HEK293 (cell line): ENCODE measurements around the gene ZNF829.

Source experiments
- AEBP2 ChIP-seq: fragments of 450-650 bp; formaldehyde crosslinking; IDR thresholded peaks from 2 replicates; pipeline ENCODE4 v1.5.1; 2016; ENCODE audit warnings: missing biosample characterization, missing genetic modification characterization, borderline replicate concordance
- FEZF1 ChIP-seq: fragments of 450-650 bp; formaldehyde crosslinking; IDR thresholded peaks from 2 replicates; pipeline ENCODE4 v1.5.1; 2016; ENCODE audit warnings: missing biosample characterization, missing genetic modification characterization
- GLI2 ChIP-seq: fragments of 450-650 bp; formaldehyde crosslinking; IDR thresholded peaks from 2 replicates; pipeline ENCODE4; 2017; ENCODE audit warnings: missing biosample characterization, missing genetic modification characterization, low read depth, borderline replicate concordance
- HOXD13 ChIP-seq: sonication (generic); formaldehyde crosslinking; IDR thresholded peaks from 2 replicates; pipeline ENCODE4 v1.8.0; 2022; ENCODE audit warnings: missing genetic modification reagents, borderline replicate concordance
- KLF7 ChIP-seq: fragments of 450-650 bp; formaldehyde crosslinking; IDR thresholded peaks from 2 replicates; pipeline ENCODE4 v1.5.1; 2016; ENCODE audit warnings: missing biosample characterization, missing genetic modification characterization, borderline replicate concordance
- OVOL3 ChIP-seq: fragments of 450-650 bp; formaldehyde crosslinking; IDR thresholded peaks from 2 replicates; pipeline ENCODE4 v1.5.1; 2016; ENCODE audit warnings: missing biosample characterization, missing genetic modification characterization
- REPIN1 ChIP-seq: fragments of 450-650 bp; formaldehyde crosslinking; IDR thresholded peaks from 2 replicates; pipeline ENCODE4 v1.5.1; 2017; ENCODE audit warnings: missing biosample characterization, missing genetic modification characterization, low read depth
- SCRT1 ChIP-seq: fragments of 450-650 bp; formaldehyde crosslinking; IDR thresholded peaks from 2 replicates; pipeline ENCODE4 v1.5.1; 2016; ENCODE audit warnings: missing biosample characterization, missing genetic modification characterization, borderline replicate concordance
- ZBTB17 ChIP-seq: fragments of 450-650 bp; formaldehyde crosslinking; IDR thresholded peaks from 2 replicates; pipeline ENCODE4 v1.5.1; 2016; ENCODE audit warnings: missing biosample characterization, missing genetic modification characterization
- ZBTB7A ChIP-seq: fragments of 450-650 bp; formaldehyde crosslinking; IDR thresholded peaks from 2 replicates; pipeline ENCODE4 v1.5.1; 2016; ENCODE audit warnings: low read depth, missing biosample characterization, missing genetic modification characterization
- ZIC2 ChIP-seq: fragments of 450-650 bp; formaldehyde crosslinking; IDR thresholded peaks from 2 replicates; pipeline ENCODE4 v1.5.1; 2016; ENCODE audit warnings: missing biosample characterization, missing genetic modification characterization
- ZNF202 ChIP-seq: fragments of 450-650 bp; formaldehyde crosslinking; IDR thresholded peaks from 2 replicates; pipeline ENCODE4 v1.5.1; 2016; ENCODE audit warnings: missing biosample characterization, missing genetic modification characterization, borderline replicate concordance
- ZNF221 ChIP-seq: fragments of 450-650 bp; formaldehyde crosslinking; IDR thresholded peaks from 2 replicates; pipeline ENCODE4 v1.5.1; 2017; ENCODE audit warnings: missing biosample characterization, missing genetic modification characterization, borderline replicate concordance
- ZNF223 ChIP-seq: fragments of 450-650 bp; formaldehyde crosslinking; IDR thresholded peaks from 2 replicates; pipeline ENCODE4 v1.5.1; 2016; ENCODE audit warnings: missing biosample characterization, missing genetic modification characterization
- ZNF239 ChIP-seq: fragments of 450-650 bp; formaldehyde crosslinking; IDR thresholded peaks from 2 replicates; pipeline ENCODE4 v1.5.1; 2016; ENCODE audit warnings: missing biosample characterization, missing genetic modification characterization
- ZNF274 ChIP-seq, 2 experiments: fragments of 200-500 bp in 1 of 2; fragments of 450-650 bp in 1 of 2; sonication (Bioruptor generic) in 1 of 2; formaldehyde crosslinking in 1 of 2; IDR thresholded peaks; 2 replicates each; pipeline versions ENCODE4 v1.5.1 to v1.6.1; 2014 to 2016; ENCODE audit warnings: borderline replicate concordance in 1 of 2, inconsistent platforms in 1 of 2, low read length in 1 of 2, missing biosample characterization in 1 of 2, missing genetic modification characterization in 1 of 2
- ZNF280C ChIP-seq: fragments of 450-650 bp; formaldehyde crosslinking; IDR thresholded peaks from 2 replicates; pipeline ENCODE4 v1.5.1; 2016; ENCODE audit warnings: missing biosample characterization, missing genetic modification characterization
- ZNF302 ChIP-seq: fragments of 450-650 bp; formaldehyde crosslinking; IDR thresholded peaks from 2 replicates; pipeline ENCODE4 v1.5.1; 2016; ENCODE audit warnings: missing biosample characterization, missing genetic modification characterization, low read depth
- ZNF501 ChIP-seq: fragments of 450-650 bp; formaldehyde crosslinking; IDR thresholded peaks from 2 replicates; pipeline ENCODE4 v1.5.1; 2016; ENCODE audit warnings: missing biosample characterization, missing genetic modification characterization
- ZNF529 ChIP-seq: fragments of 450-650 bp; formaldehyde crosslinking; IDR thresholded peaks from 2 replicates; pipeline ENCODE4 v1.5.1; 2017; ENCODE audit warnings: missing genetic modification characterization, missing biosample characterization; ENCODE audit not compliant: insufficient replicate concordance
- ZNF558 ChIP-seq: fragments of 450-650 bp; formaldehyde crosslinking; IDR thresholded peaks from 2 replicates; pipeline ENCODE4 v1.5.1; 2016; ENCODE audit warnings: missing biosample characterization, missing genetic modification characterization
- ZNF560 ChIP-seq: fragments of 450-650 bp; formaldehyde crosslinking; IDR thresholded peaks from 2 replicates; pipeline ENCODE4 v1.5.1; 2017; ENCODE audit warnings: missing biosample characterization, missing genetic modification characterization, borderline replicate concordance
- ZNF621 ChIP-seq: fragments of 450-650 bp; formaldehyde crosslinking; IDR thresholded peaks from 2 replicates; pipeline ENCODE4 v1.5.1; 2017; ENCODE audit warnings: missing biosample characterization, missing genetic modification characterization
- ZNF707 ChIP-seq: fragments of 450-650 bp; formaldehyde crosslinking; IDR thresholded peaks from 2 replicates; pipeline ENCODE4 v1.5.1; 2016; ENCODE audit warnings: missing biosample characterization, missing genetic modification characterization
- ZNF776 ChIP-seq: fragments of 450-650 bp; formaldehyde crosslinking; IDR thresholded peaks from 2 replicates; pipeline ENCODE4 v1.5.0; 2017; ENCODE audit warnings: missing biosample characterization, missing genetic modification characterization, borderline replicate concordance
- ZSCAN30 ChIP-seq: fragments of 450-650 bp; IDR thresholded peaks from 2 replicates; pipeline ENCODE4 v1.5.1; 2018; ENCODE audit warnings: missing biosample characterization, mild to moderate bottlenecking, missing genetic modification characterization, moderate library complexity
- TF ChIP-seq, protein P1 (sequence below): fragments of 450-650 bp; formaldehyde crosslinking; IDR thresholded peaks from 2 replicates; pipeline ENCODE4 v1.5.1; 2016; ENCODE audit warnings: missing biosample characterization, missing genetic modification characterization
- TF ChIP-seq, protein P2 (sequence below): fragments of 450-650 bp; formaldehyde crosslinking; IDR thresholded peaks from 2 replicates; pipeline ENCODE4 v1.5.1; 2016; ENCODE audit warnings: missing biosample characterization, missing genetic modification characterization
- TF ChIP-seq, protein P3 (sequence below): fragments of 450-650 bp; formaldehyde crosslinking; IDR thresholded peaks from 2 replicates; pipeline ENCODE4 v1.5.1; 2016; ENCODE audit warnings: missing biosample characterization, missing genetic modification characterization

ZNF829 gene

GRCh38 chr19:36850559-36851442 lies 65.3 kb downstream of the ZNF829 start, which contains the start of gene ZNF345 (continued):
- TF ChIP-seq ZNF529 (no peak), KLF7 (tag by site-specific recombination) (no peak; the same call in none of the 2 replicates), ZBTB17 (peak; percentile 94), ZNF239 (peak; percentile 78; the same call in 1 of the 2 replicates), ZNF776 (tag by site-specific recombination) (no peak), OVOL3 (tag by site-specific recombination) (peak; percentile 12; the same call in 1 of the 2 replicates), REPIN1 (tag by site-specific recombination) (peak; percentile 65; the same call in 1 of the 2 replicates), ZNF302 (no peak), SCRT1 (tag by site-specific recombination) (peak; percentile 99), FEZF1 (tag by site-specific recombination) (no peak), ZSCAN30 (tag by site-specific recombination) (peak; percentile 13; the same call in 1 of the 2 replicates), ZNF202 (tag by site-specific recombination) (no peak), ZBTB7A (tag by site-specific recombination) (peak; percentile 69), ZNF274 (IDR thresholded peaks at IDR 0.05; ENCODE audit: low read length) (no peak), ZNF274 (tag by site-specific recombination; IDR thresholded peaks at IDR 0.05; ENCODE audit: borderline replicate concordance) (no peak; the same call in 1 of the 2 replicates), GLI2 (no peak), HOXD13 (CRISPR knock-in tag) (no peak), ZNF280C (peak; percentile 95; the same call in 1 of the 2 replicates), AEBP2 (tag by site-specific recombination) (peak; percentile 71; the same call in 1 of the 2 replicates), ZNF223 (tag by site-specific recombination) (no peak), ZNF560 (tag by site-specific recombination) (no peak), ZNF558 (tag by site-specific recombination) (peak; percentile 55), ZNF621 (tag by site-specific recombination) (no peak), ZIC2 (no peak; the same call in 1 of the 2 replicates), ZNF501 (tag by site-specific recombination) (peak; percentile 89), ZNF707 (tag by site-specific recombination) (peak; percentile 65), ZNF221 (no peak)
- TF ChIP-seq, protein P1, sequence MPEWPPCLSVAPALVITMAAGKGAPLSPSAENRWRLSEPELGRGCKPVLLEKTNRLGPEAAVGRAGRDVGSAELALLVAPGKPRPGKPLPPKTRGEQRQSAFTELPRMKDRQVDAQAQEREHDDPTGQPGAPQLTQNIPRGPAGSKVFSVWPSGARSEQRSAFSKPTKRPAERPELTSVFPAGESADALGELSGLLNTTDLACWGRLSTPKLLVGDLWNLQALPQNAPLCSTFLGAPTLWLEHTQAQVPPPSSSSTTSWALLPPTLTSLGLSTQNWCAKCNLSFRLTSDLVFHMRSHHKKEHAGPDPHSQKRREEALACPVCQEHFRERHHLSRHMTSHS = 0 out of 2 replicates have a peak, but pooled peaks have one; percentile 47
- TF ChIP-seq, protein P2, sequence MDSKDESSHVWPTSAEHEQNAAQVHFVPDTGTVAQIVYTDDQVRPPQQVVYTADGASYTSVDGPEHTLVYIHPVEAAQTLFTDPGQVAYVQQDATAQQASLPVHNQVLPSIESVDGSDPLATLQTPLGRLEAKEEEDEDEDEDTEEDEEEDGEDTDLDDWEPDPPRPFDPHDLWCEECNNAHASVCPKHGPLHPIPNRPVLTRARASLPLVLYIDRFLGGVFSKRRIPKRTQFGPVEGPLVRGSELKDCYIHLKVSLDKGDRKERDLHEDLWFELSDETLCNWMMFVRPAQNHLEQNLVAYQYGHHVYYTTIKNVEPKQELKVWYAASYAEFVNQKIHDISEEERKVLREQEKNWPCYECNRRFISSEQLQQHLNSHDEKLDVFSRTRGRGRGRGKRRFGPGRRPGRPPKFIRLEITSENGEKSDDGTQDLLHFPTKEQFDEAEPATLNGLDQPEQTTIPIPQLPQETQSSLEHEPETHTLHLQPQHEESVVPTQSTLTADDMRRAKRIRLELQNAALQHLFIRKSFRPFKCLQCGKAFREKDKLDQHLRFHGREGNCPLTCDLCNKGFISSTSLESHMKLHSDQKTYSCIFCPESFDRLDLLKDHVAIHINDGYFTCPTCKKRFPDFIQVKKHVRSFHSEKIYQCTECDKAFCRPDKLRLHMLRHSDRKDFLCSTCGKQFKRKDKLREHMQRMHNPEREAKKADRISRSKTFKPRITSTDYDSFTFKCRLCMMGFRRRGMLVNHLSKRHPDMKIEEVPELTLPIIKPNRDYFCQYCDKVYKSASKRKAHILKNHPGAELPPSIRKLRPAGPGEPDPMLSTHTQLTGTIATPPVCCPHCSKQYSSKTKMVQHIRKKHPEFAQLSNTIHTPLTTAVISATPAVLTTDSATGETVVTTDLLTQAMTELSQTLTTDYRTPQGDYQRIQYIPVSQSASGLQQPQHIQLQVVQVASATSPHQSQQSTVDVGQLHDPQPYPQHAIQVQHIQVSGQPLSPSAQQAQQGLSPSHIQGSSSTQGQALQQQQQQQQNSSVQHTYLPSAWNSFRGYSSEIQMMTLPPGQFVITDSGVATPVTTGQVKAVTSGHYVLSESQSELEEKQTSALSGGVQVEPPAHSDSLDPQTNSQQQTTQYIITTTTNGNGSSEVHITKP (tag by site-specific recombination) = peak; percentile 78
- TF ChIP-seq, protein P3, sequence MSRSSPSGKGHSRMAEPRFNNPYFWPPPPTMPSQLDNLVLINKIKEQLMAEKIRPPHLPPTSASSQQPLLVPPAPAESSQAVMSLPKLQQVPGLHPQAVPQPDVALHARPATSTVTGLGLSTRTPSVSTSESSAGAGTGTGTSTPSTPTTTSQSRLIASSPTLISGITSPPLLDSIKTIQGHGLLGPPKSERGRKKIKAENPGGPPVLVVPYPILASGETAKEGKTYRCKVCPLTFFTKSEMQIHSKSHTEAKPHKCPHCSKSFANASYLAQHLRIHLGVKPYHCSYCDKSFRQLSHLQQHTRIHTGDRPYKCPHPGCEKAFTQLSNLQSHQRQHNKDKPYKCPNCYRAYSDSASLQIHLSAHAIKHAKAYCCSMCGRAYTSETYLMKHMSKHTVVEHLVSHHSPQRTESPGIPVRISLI (tag by site-specific recombination) = no peak
